K562 (cell line): ENCODE measurements around the gene FBXO28. TPM values are rescaled to one million over a fixed set of nuclear protein-coding genes. Genes with fewer than 3 reads are reported as not detected.

Experiments
- ATAC-seq: fragments of 200-7000 bp; cut with Tn5 transposase; 3 replicates; pipeline ENCODE4 v1.9.1; 2020; ENCODE audit warnings: moderate library complexity
- BruUV-seq: library from RNA; stranded (reverse); fragments of 400-500 nt; replicated peaks from 2 replicates; lab custom pipeline; 2021; lab: Mats Ljungman, UMichigan
- CTCF ChIA-PET: fragments of 300-600 bp; formaldehyde crosslinking; extraction: SDS; loops from one replicate; lab custom pipeline; 2021; ENCODE audit warnings: low intra/inter-chr PET ratio; lab: Yijun Ruan, JAX
- POLR2A ChIA-PET: fragments of 300-600, 350-650 bp; sonication (Branson Sonifier 250); formaldehyde crosslinking; extraction: SDS; loops from one replicate; lab custom pipeline; 2021; ENCODE audit warnings: antibody characterized with exemption, inconsistent platforms; lab: Yijun Ruan, JAX
- DNase-seq, 4 experiments: peaks; one replicate each; pipeline versions ENCODE4 v3.0.0 to v3.0.0-alpha.2; 2011 to 2018; ENCODE audit warnings: low spot score in 3 of 4, mixed read lengths in 3 of 4; ENCODE audit errors: extremely low read depth in 1 of 4
- FAIRE-seq: peaks from 2 replicates; lab custom pipeline; 2011; peaks lifted over from hg19 to GRCh38; lab: Jason Lieb, UNC
- H2AFZ ChIP-seq: 2 replicates; pipeline ENCODE4 v1.6.0; 2011; ENCODE audit warnings: low read depth, low read length, control low read depth, inconsistent platforms
- H3K27ac ChIP-seq: fragments of 200-600 bp; 3 replicates; pipeline ENCODE4 v1.8.0; 2011; ENCODE audit warnings: low read depth, mild to moderate bottlenecking, control low read depth, inconsistent platforms, low read length, moderate library complexity, mixed read lengths; ENCODE audit errors: extremely low read depth
- H3K27me3 ChIP-seq, 2 experiments: fragments of 300-600 bp in 1 of 2; 2 replicates in 1 of 2; 3 replicates in 1 of 2; pipeline versions ENCODE4 v1.6.0 to v1.8.0; 2011; ENCODE audit warnings: inconsistent platforms in 2 of 2, low read length in 2 of 2, mild to moderate bottlenecking in 1 of 2, mixed read lengths in 1 of 2, moderate library complexity in 1 of 2; ENCODE audit not compliant: control insufficient read depth in 2 of 2, insufficient read depth in 2 of 2
- H3K36me3 ChIP-seq: fragments of 300-600 bp; 3 replicates; pipeline ENCODE4 v1.8.0; 2011; ENCODE audit warnings: mild to moderate bottlenecking, low read length, inconsistent platforms; ENCODE audit not compliant: control insufficient read depth, insufficient read depth
- H3K4me1 ChIP-seq, 2 experiments: fragments of 200-600 bp in 1 of 2; replicated peaks in 1 of 2; 2 replicates in 1 of 2; 3 replicates in 1 of 2; pipeline versions ENCODE4 v1.5.1 to v1.8.0; 2011; ENCODE audit warnings: inconsistent platforms in 2 of 2, low read length in 2 of 2, mild to moderate bottlenecking in 1 of 2, mixed read lengths in 1 of 2, moderate library complexity in 1 of 2; ENCODE audit not compliant: control insufficient read depth in 2 of 2, insufficient read depth in 2 of 2
- H3K4me2 ChIP-seq: 2 replicates; pipeline ENCODE4 v1.6.1; 2011; ENCODE audit warnings: low read length, control low read depth, inconsistent platforms, mixed read lengths; ENCODE audit not compliant: insufficient read depth
- H3K4me3 ChIP-seq: fragments of 200-600 bp; sonication (generic), shearing (Covaris generic); 2 replicates; pipeline ENCODE4 v1.5.1; 2016; ENCODE audit warnings: control low read depth, inconsistent platforms
- H3K79me2 ChIP-seq: fragments of 200-600 bp; 3 replicates; pipeline ENCODE4 v1.8.0; 2011; ENCODE audit warnings: low read length, inconsistent platforms; ENCODE audit not compliant: control insufficient read depth, insufficient read depth
- H3K9ac ChIP-seq, 2 experiments: 2 replicates each; pipeline versions ENCODE4 v1.6.0 to v1.6.1; 2011; ENCODE audit warnings: low read depth in 2 of 2, low read length in 2 of 2, control low read depth in 1 of 2, inconsistent platforms in 1 of 2, mild to moderate bottlenecking in 1 of 2, mixed read lengths in 1 of 2; ENCODE audit not compliant: insufficient read depth in 1 of 2
- H3K9me1 ChIP-seq: one replicate; pipeline ENCODE4 v1.6.0; 2011; ENCODE audit warnings: inconsistent platforms, mild to moderate bottlenecking, low read length, moderate library complexity; ENCODE audit not compliant: control insufficient read depth, insufficient read depth
- H3K9me3 ChIP-seq: replicated peaks from 2 replicates; pipeline ENCODE4 v1.5.1; 2011; ENCODE audit warnings: low read depth, low read length, inconsistent platforms; ENCODE audit not compliant: control insufficient read depth, insufficient read depth
- H4K20me1 ChIP-seq: replicated peaks from 2 replicates; pipeline ENCODE4 v1.6.1; 2011; ENCODE audit warnings: low read length, inconsistent platforms, mixed read lengths; ENCODE audit not compliant: control insufficient read depth, insufficient read depth
- ELF2 ChIP-seq: fragments of 250-450 bp; sonication (Bioruptor Pico); IDR thresholded peaks from 2 replicates; pipeline ENCODE4 v1.5.0; 2021; ENCODE audit warnings: mild to moderate bottlenecking
- GATAD2B ChIP-seq: fragments of 450-650 bp; IDR thresholded peaks from 2 replicates; pipeline ENCODE4 v1.6.1; 2017; ENCODE audit warnings: mild to moderate bottlenecking, borderline replicate concordance
- GTF2A2 ChIP-seq: IDR thresholded peaks from 2 replicates; pipeline ENCODE4 v1.6.1; 2016; ENCODE audit warnings: mild to moderate bottlenecking, missing genetic modification characterization, missing compliant biosample characterization
- MTF1 ChIP-seq: fragments of 250-450 bp; sonication (Bioruptor Pico); IDR thresholded peaks from 2 replicates; pipeline ENCODE4 v1.9.0; 2021; ENCODE audit warnings: moderate library complexity, mild to moderate bottlenecking, inconsistent platforms, borderline replicate concordance
- NR2C2 ChIP-seq, 2 experiments: fragments of 200-800 bp in 1 of 2; sonication (Bioruptor generic) in 1 of 2; sonication (generic) in 1 of 2; formaldehyde crosslinking in 1 of 2; IDR thresholded peaks; 2 replicates each; pipeline versions ENCODE4 v1.6.1 to v1.8.0; 2016 to 2022; ENCODE audit warnings: mild to moderate bottlenecking in 1 of 2, missing compliant biosample characterization in 1 of 2, missing genetic modification characterization in 1 of 2, missing genetic modification reagents in 1 of 2
- PTTG1 ChIP-seq: fragments of 450-650 bp; IDR thresholded peaks from 2 replicates; pipeline ENCODE4 v1.6.1; 2016; ENCODE audit warnings: low read depth, mild to moderate bottlenecking, missing genetic modification characterization, missing compliant biosample characterization
- SMARCA4 ChIP-seq: fragments of 450-650 bp; IDR thresholded peaks from 2 replicates; pipeline ENCODE4 v1.6.1; 2016
- ZBTB17 ChIP-seq: fragments of 450-650 bp; formaldehyde crosslinking; IDR thresholded peaks from 2 replicates; pipeline ENCODE4 v1.4.0; 2020; ENCODE audit warnings: mild to moderate bottlenecking
- ZNF175 ChIP-seq: fragments of 200-800 bp; sonication (Bioruptor generic); IDR thresholded peaks from 2 replicates; pipeline ENCODE4 v1.6.1; 2016; ENCODE audit warnings: low read depth, mild to moderate bottlenecking, missing genetic modification characterization, missing compliant biosample characterization
- ZNF717 ChIP-seq: fragments of 250-450 bp; sonication (Bioruptor Pico); IDR thresholded peaks from 2 replicates; pipeline ENCODE4 v1.5.0; 2021
- ZNF79 ChIP-seq: fragments of 250-450 bp; sonication (Bioruptor Pico); IDR thresholded peaks from 2 replicates; pipeline ENCODE4 v1.4.0; 2020; ENCODE audit warnings: low read depth, mild to moderate bottlenecking, moderate library complexity
- WGBS: fragments of 100-300 bp; shearing (Covaris generic); methylation state at CpG from one replicate; pipeline ENCODE4 v1.1.6; 2016; ENCODE audit warnings: low coverage, mixed read lengths; ENCODE audit not compliant: insufficient coverage; ENCODE audit errors: missing lambda C conversion rate; 5-methylcytosine and 5-hydroxymethylcytosine counted together
- in situ Hi-C: fragments of 300-500 bp; cut with MboI; formaldehyde crosslinking; loops from 4 replicates; pipeline ENCODE4 v1.15.0; 2018; ENCODE audit warnings: inconsistent platforms, mixed read lengths
- intact Hi-C: fragments of 100-400 bp; cut with micrococcal nuclease; formaldehyde crosslinking; loops from 2 replicates; pipeline ENCODE4 v1.14.2; 2022
- polyA plus RNA-seq, 8 experiments: library from polyadenylated mRNA; depleted of rRNA in 4 of 8; stranded (reverse) in 5 of 8; unstranded in 3 of 8; fragments of >200 nt; fragmentation: Nextera tagmentation in 2 of 8; fragmentation: Illumina TruSeq in 1 of 8; extraction: Ambion mirVana in 2 of 8; extraction: Trizol in 1 of 8; gene quantifications; 2 replicates each; pipeline versions ENCODE4 v1.2.1 to v1.2.3, GENCODE V29; 2011 to 2014; ENCODE audit warnings: inconsistent platforms in 1 of 8, missing spikeins in 1 of 8
- total RNA-seq, 7 experiments: library from RNA; depleted of rRNA in 6 of 7; stranded (reverse); fragments of >200 nt in 6 of 7; fragmentation: Illumina TruSeq in 2 of 7; extraction: Trizol in 2 of 7; gene quantifications; 2 replicates each; pipeline versions ENCODE4 v1.2.1 to v1.2.3, GENCODE V29; 2011 to 2021; ENCODE audit warnings: low replicate concordance in 1 of 7
- TF ChIP-seq, protein P1 (sequence below): fragments of 450-650 bp; conservative IDR thresholded peaks from 2 replicates; pipeline ENCODE4 v1.6.1; 2016; ENCODE audit warnings: missing genetic modification characterization, low read depth, mild to moderate bottlenecking, missing compliant biosample characterization, moderate library complexity
- TF ChIP-seq, protein P2 (sequence below), 2 experiments: IDR thresholded peaks in 1 of 2; conservative IDR thresholded peaks in 1 of 2; 2 replicates each; pipeline ENCODE4 v1.6.1; 2016; ENCODE audit warnings: low read depth in 2 of 2, mild to moderate bottlenecking in 1 of 2, missing compliant biosample characterization in 1 of 2, missing genetic modification characterization in 1 of 2, moderate library complexity in 1 of 2

FBXO28 gene
- total and polyA plus RNA-seq, 9 of the 15 experiments (the other 6 are each of a cell fraction or from before 2014, with no cell fraction given): 4.1 to 34.8 (median 25.3) TPM

DNA sequence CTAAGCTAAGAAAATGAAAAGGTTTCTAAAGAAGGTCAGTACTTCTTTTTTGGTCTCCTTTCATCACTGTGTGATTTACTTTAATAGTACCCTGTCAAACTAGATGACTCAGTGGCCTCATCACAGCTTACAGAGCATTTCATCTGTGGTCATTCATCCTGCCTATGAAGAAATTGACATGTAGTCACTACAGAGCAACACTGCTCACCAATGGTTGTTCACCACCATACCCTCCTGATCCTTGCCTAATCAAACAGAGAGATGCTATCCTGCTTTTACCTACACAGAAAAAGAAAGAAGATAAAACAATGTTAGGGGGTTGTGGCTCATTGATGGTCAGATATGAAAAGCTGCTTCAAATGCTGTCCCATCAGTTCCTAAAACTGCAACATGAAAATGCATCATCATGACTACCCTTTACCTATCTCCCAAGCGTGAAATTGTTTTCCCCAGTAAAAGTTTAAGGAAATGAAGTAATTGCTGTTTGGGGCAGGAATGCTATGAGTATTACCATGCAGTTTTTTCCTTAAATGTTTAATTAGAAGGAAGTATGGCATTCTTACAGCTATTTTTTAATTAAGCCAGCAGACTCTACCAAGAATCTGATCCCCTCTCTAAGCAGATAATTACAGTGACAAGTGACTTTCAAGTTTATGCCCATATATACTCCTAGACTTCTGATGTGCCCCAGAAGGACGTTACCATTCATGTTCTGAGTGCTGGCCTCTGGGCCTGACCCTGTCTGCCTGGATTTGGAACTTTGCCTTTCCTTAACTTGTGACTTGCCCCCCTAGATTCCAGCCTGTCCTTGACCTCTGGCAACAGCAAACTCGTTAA lies 46.1 kb upstream of the FBXO28 start (continued):
- TF ChIP-seq, protein P1, sequence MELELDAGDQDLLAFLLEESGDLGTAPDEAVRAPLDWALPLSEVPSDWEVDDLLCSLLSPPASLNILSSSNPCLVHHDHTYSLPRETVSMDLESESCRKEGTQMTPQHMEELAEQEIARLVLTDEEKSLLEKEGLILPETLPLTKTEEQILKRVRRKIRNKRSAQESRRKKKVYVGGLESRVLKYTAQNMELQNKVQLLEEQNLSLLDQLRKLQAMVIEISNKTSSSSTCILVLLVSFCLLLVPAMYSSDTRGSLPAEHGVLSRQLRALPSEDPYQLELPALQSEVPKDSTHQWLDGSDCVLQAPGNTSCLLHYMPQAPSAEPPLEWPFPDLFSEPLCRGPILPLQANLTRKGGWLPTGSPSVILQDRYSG: no peak
- TF ChIP-seq ZNF717 (CRISPR knock-in tag) (no peak), GATAD2B (no peak), ZNF175 (peak; percentile 57; the same call in 1 of the 2 replicates), NR2C2 (CRISPR knock-in tag; IDR thresholded peaks at IDR 0.05) (no peak), NR2C2 (tag; IDR thresholded peaks at IDR 0.05) (peak; percentile 49; the same call in 1 of the 2 replicates), GTF2A2 (tag) (no peak), SMARCA4 (peak; percentile 74), ZNF79 (CRISPR knock-in tag) (no peak)

DNA sequence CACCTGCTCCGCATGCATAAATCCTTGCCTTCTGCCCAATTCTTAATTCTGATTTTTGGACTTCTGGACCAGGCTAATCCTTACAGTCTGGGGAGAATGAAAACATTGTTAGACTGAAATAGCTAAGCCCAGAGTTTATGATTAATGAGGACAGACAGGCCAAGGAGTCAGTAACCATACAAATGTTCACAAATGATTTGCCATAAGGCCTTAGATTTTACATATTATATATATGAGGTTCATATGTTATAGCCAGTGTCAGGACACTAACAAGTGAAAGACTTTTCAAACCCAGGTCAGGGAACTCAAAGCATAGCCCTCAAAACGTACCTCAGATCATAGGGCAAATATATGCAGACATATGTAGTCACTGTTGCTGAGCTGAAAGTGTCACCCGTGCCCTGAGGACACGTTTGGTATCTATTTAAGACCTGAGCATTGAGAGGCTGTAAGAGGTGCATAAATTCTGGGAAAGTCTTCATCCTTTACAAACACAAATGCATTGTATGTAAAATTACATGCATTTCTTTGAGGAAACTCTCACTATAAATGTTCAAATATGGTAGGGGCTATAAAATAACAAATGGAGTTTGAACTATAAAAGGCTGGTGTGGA lies 45.3 kb upstream of the FBXO28 start:
- H3K36me3 ChIP-seq: no peaks in the 10 kb centered on the region
- no peak for DNase-seq
- no peaks in the 10 kb centered on the region for H3K79me2 ChIP-seq
- POLR2A ChIA-PET: interaction anchor here (0.7 to 1.7 kb wide), 8 partner anchors 9 to 76 kb away, joined by 3 to 6 read pairs (median 3); no protein-coding TSS in a partner anchor
- no peaks in the 10 kb centered on the region for H4K20me1 ChIP-seq
- H3K4me2 ChIP-seq: no peak overlapping the region
- H3K9me1 ChIP-seq: no peaks in the 10 kb centered on the region
- FAIRE-seq: no peak
- intact Hi-C loops: no loop called here
- CTCF ChIA-PET: no interaction called here
- WGBS: 40% methylated on average over 4 of the region's 4 CpGs
- in situ Hi-C loops: no loop called here
- no peak overlapping the region for H2AFZ ChIP-seq
- no TSS peak for BruUV-seq
- H3K4me3 ChIP-seq: no peak overlapping the region
- no peaks in the 10 kb centered on the region for H3K9me3 ChIP-seq
- no peak overlapping the region for H3K9ac ChIP-seq
- no peaks in the 10 kb centered on the region for H3K27me3 ChIP-seq
- ATAC-seq: peak; percentile 39; the same call in 2 of the 3 replicates
- peaks cover 0 to 23% of the 10 kb centered on the region in 2 experiments; a peak in 3 of 5 replicates for H3K4me1 ChIP-seq
- no peak overlapping the region for H3K27ac ChIP-seq
- peak; percentile 85 for TF ChIP-seq ZBTB17
- TF ChIP-seq, protein P2, sequence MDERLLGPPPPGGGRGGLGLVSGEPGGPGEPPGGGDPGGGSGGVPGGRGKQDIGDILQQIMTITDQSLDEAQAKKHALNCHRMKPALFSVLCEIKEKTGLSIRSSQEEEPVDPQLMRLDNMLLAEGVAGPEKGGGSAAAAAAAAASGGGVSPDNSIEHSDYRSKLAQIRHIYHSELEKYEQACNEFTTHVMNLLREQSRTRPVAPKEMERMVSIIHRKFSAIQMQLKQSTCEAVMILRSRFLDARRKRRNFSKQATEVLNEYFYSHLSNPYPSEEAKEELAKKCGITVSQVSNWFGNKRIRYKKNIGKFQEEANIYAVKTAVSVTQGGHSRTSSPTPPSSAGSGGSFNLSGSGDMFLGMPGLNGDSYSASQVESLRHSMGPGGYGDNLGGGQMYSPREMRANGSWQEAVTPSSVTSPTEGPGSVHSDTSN (CRISPR knock-in tag; IDR thresholded peaks at IDR 0.05; ENCODE audit: low read depth): no peak
- TF ChIP-seq, protein P2 (tag; conservative IDR thresholded peaks at IDR 0.05; ENCODE audit: low read depth): 0 out of 2 replicates have a peak, but pooled peaks have one; percentile 12
- 0 out of 2 replicates have a peak, but pooled peaks have one; percentile 11 for TF ChIP-seq PTTG1
- TF ChIP-seq ELF2: 0 out of 2 replicates have a peak, but pooled peaks have one; percentile 44
- TF ChIP-seq MTF1 (CRISPR knock-in tag): no peak
